Esophagus muscularis mucosa (tissue), 4 donors: Measurements from ENCODE around the gene SOX2. TPM values are rescaled to one million over a fixed set of nuclear protein-coding genes. Genes with fewer than 3 reads are reported as not detected.

ENCODE experiments used
- DNase-seq: peaks from one replicate; pipeline ENCODE4 v3.0.0-alpha.2; 2017; ENCODE audit errors: extremely low spot score
- H3K27ac ChIP-seq, 4 donors: fragments of 200-600 bp; sonication (generic); replicated peaks in 1 of 4; 1 replicate in 3 of 4; 2 replicates in 1 of 4; pipeline ENCODE4 v1.5.1; 2016 to 2019; ENCODE audit warnings: mild to moderate bottlenecking in 1 of 4
- H3K27me3 ChIP-seq, 4 donors: fragments of 200-600 bp; sonication (generic); one replicate each; pipeline versions ENCODE4 v1.5.1 to v1.6.0; 2016 to 2019
- H3K36me3 ChIP-seq, 4 donors: fragments of 200-600 bp; sonication (generic); one replicate each; pipeline ENCODE4 v1.5.1; 2016 to 2019
- H3K4me1 ChIP-seq, 4 donors: fragments of 200-600 bp; sonication (generic); one replicate each; pipeline ENCODE4 v1.5.1; 2016 to 2019
- H3K4me3 ChIP-seq, 4 donors: fragments of 200-600 bp; sonication (generic); 1 replicate in 2 of 4; 2 replicates in 2 of 4; pipeline ENCODE4 v1.5.1; 2016 to 2019; ENCODE audit warnings: mild to moderate bottlenecking in 4 of 4, moderate library complexity in 1 of 4
- H3K9me3 ChIP-seq, 4 donors: fragments of 200-600 bp; sonication (generic); 1 replicate in 3 of 4; 2 replicates in 1 of 4; pipeline ENCODE4 v1.5.1; 2016 to 2019
- CTCF ChIP-seq, 3 experiments: fragments of 200-600 bp in 2 of 3; fragments of 450-650 bp in 1 of 3; sonication (generic) in 2 of 3; IDR thresholded peaks; one replicate each; pipeline ENCODE4 v1.5.1; 2017 to 2019; ENCODE audit warnings: antibody characterized with exemption in 3 of 3, mild to moderate bottlenecking in 2 of 3, moderate library complexity in 1 of 3
- EP300 ChIP-seq: sonication (generic); formaldehyde crosslinking; IDR thresholded peaks from one replicate; pipeline ENCODE4 v1.6.1; 2017; ENCODE audit warnings: antibody characterized with exemption
- POLR2A ChIP-seq: fragments of 450-650 bp; IDR thresholded peaks from one replicate; pipeline ENCODE4 v1.6.1; 2017; ENCODE audit warnings: antibody characterized with exemption, moderate library complexity, mild to moderate bottlenecking, low read depth
- POLR2AphosphoS5 ChIP-seq, 2 donors: sonication (generic); formaldehyde crosslinking; IDR thresholded peaks; one replicate each; pipeline ENCODE4 v1.6.1; 2017; ENCODE audit warnings: antibody characterized with exemption in 2 of 2
- WGBS: methylation state at CpG from one replicate; pipeline ENCODE4 v1.1.5; 2018; 5-methylcytosine and 5-hydroxymethylcytosine counted together
- intact Hi-C: fragments of 100-400 bp; cut with DNase I; formaldehyde crosslinking; loops from one replicate; pipeline ENCODE4 v1.15.1; 2023
- total RNA-seq, 4 donors: library from RNA; depleted of rRNA; stranded (reverse); fragments of >200 nt; gene quantifications; one replicate each; pipeline versions ENCODE4 v1.1.0 to v1.2.1, GENCODE V29; 2016

The SOX2 gene
- total RNA-seq, 4 donors from 2014 or later, result 2.5 to 7.3 (median 4.0) TPM

GRCh38 chr3:181718369-181718768 lies 6.6 kb downstream of the SOX2 start:
- Histone ChIP-seq H3K36me3 (no peaks in the 10 kb centered on the region), H3K9me3 (no peaks in the 10 kb centered on the region), H3K4me1 (peaks cover 0 to 9% (median 6%) of the 10 kb centered on the region in 4 donors), H3K27me3 (peaks cover 4 to 100% (median 75%) of the 10 kb centered on the region in 4 donors), H3K4me3 (peak overlapping the region in 1 of 4 donors; percentile 2), H3K27ac (no peak overlapping the region)
- WGBS, result 39% methylated on average over 3 of the region's 3 CpGs
- TF ChIP-seq EP300, result no peak
- TF ChIP-seq POLR2A, result no peak
- TF ChIP-seq POLR2AphosphoS5 (IDR thresholded peaks at IDR 0.05), result no peak
- no peak for TF ChIP-seq CTCF (IDR thresholded peaks at IDR 0.05)
- peak; percentile 14 for DNase-seq
- intact Hi-C loops, result no loop called here

GRCh38 chr3:181718987-181719911 lies 7.5 kb downstream of the SOX2 start:
- TF ChIP-seq POLR2A (no peak), POLR2AphosphoS5 (IDR thresholded peaks at IDR 0.05) (no peak), EP300 (no peak)

GRCh38 chr3:181719991-181720680 lies 8.4 kb downstream of the SOX2 start:
- Histone ChIP-seq H3K4me1 (peaks cover 0 to 16% (median 10%) of the 10 kb centered on the region in 4 donors), H3K4me3 (no peak overlapping the region), H3K27me3 (peaks cover 8 to 100% (median 77%) of the 10 kb centered on the region in 4 donors), H3K9me3 (no peaks in the 10 kb centered on the region), H3K36me3 (no peaks in the 10 kb centered on the region), H3K27ac (peak overlapping the region in 3 of 4 donors; percentile 1 to 57 (median 25))
- 19% methylated on average over 22 of the region's 23 CpGs for WGBS
- peak; percentile 72 for DNase-seq
- intact Hi-C loops, result no loop called here
- no peak for TF ChIP-seq EP300
- no peak for TF ChIP-seq CTCF (IDR thresholded peaks at IDR 0.05)
- peak in 1 of 2 donors; percentile 11 for TF ChIP-seq POLR2AphosphoS5 (IDR thresholded peaks at IDR 0.05)
- no peak for TF ChIP-seq POLR2A

More at GRCh38 chr3:181718987-181719911, 7.5 kb downstream of the SOX2 start:
- Histone ChIP-seq H3K4me1 (peaks cover 0 to 13% (median 9%) of the 10 kb centered on the region in 4 donors), H3K4me3 (peak overlapping the region in 2 of 4 donors; percentile 2 to 10), H3K27me3 (peaks cover 8 to 100% (median 78%) of the 10 kb centered on the region in 4 donors), H3K36me3 (no peaks in the 10 kb centered on the region), H3K9me3 (no peaks in the 10 kb centered on the region), H3K27ac (peak overlapping the region; percentile 1 to 57 (median 27))
- 17% methylated on average over 39 of the region's 48 CpGs for WGBS
- DNase-seq, result peak; percentile 70
- intact Hi-C loops, result no loop called here

- DNase-seq, result no peak
- no peak overlapping the region for H3K4me3 ChIP-seq
- TF ChIP-seq EP300, result no peak
- TF ChIP-seq POLR2A, result no peak
- TF ChIP-seq CTCF (IDR thresholded peaks at IDR 0.05), result no peak
- no peak for TF ChIP-seq POLR2AphosphoS5 (IDR thresholded peaks at IDR 0.05)
- H3K36me3 ChIP-seq, result no peaks in the 10 kb centered on the region
- intact Hi-C loops, result no loop called here
- H3K4me1 ChIP-seq, result peaks cover under 1 to 28% (median 18%) of the 10 kb centered on the region in 4 donors
- H3K9me3 ChIP-seq, result no peaks in the 10 kb centered on the region
- peaks cover 8 to 100% (median 78%) of the 10 kb centered on the region in 4 donors for H3K27me3 ChIP-seq
- WGBS, result 51% methylated on average over 4 of the region's 4 CpGs
- H3K27ac ChIP-seq, result peak overlapping the region in 1 of 4 donors; percentile 3
Measured at GRCh38 chr3:181721046-181721875, 9.5 kb downstream of the SOX2 start.
